ENCODE measurements around the gene ARNT2. TPM values are rescaled to one million over a fixed set of nuclear protein-coding genes. Genes with fewer than 3 reads are reported as not detected.

Gene ARNT2
- total RNA-seq, 2 donors from 2014 or later, result not detected

DNA sequence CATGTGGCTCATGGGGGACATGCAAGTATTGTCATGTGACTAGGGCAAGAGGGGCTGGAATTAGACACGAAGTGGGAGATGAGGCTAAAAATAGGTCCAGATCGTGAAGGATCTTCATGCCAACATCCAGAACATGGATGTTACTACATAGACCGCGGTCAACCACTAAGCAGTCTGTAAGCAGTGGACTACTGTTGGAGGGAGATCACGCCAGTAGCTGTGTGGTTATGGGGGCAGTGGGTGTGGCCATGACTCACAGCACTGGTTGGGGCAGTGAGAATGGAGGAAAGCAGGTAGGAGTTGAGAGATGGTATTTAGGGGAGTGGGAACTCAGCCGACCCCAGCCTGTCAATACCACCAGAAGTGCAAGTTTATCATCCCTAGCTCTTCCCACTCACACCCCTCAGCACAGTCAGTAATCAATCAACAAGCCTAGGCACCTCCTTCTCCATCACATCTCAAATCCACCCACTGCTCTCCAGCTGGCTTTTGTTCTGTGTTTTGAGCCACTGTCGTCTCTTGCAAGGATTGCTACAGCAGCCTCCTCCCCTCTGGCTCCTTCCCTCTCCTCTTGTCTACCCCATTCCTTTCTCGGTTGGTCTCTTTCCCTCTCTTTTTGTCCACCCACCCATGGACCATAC is 183.8 kb downstream of the ARNT2 start:
- ATAC-seq, result no peak
- H3K9me3 Mint-ChIP-seq, result no peaks in the 10 kb centered on the region
- no peaks in the 10 kb centered on the region for H3K36me3 Mint-ChIP-seq
- DNase-seq (ENCODE audit: low spot score in 2 of 2), result no peak
- peak overlapping the region in 1 of 2 donors; percentile 51 for H3K27ac Mint-ChIP-seq

DNA sequence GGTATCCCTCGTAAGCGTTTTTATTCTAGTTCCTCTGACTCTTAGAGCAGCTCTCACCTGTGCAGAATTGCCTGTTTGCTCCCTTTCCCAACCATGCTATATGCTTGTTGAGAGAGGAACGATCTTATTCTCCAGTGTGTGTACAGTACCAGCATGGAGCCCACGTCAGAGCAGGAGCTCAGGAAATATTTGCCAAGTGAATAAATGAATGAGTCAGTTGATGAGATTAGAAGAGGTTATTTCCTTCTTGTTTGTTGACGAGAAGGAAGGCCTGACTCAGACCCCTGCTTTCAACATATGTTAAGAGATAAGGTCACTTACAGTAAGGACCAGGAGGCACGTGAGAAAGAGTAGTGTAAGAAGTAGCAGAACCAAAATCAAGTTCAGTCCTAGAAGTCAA is 184.6 kb downstream of the ARNT2 start:
- no peaks in the 10 kb centered on the region for H3K36me3 Mint-ChIP-seq
- no peaks in the 10 kb centered on the region for H3K9me3 Mint-ChIP-seq
- ATAC-seq (no peak), DNase-seq (ENCODE audit: low spot score in 2 of 2) (no peak)
- H3K27ac Mint-ChIP-seq, result no peak overlapping the region

GRCh38 chr15:80590761-80591355 is 186.7 kb downstream of the ARNT2 start:
- no peaks in the 10 kb centered on the region for H3K36me3 Mint-ChIP-seq
- DNase-seq (ENCODE audit: low spot score in 2 of 2), result no peak
- no peak for ATAC-seq
- no peaks in the 10 kb centered on the region for H3K9me3 Mint-ChIP-seq
- no peak overlapping the region for H3K27ac Mint-ChIP-seq

- ATAC-seq (no peak), DNase-seq (ENCODE audit: low spot score in 2 of 2) (no peak)
- Mint-ChIP-seq H3K27ac (no peak overlapping the region), H3K9me3 (no peaks in the 10 kb centered on the region), H3K36me3 (no peaks in the 10 kb centered on the region)
Observed at GRCh38 chr15:80591471-80591870, 187.3 kb downstream of the ARNT2 start.

DNA sequence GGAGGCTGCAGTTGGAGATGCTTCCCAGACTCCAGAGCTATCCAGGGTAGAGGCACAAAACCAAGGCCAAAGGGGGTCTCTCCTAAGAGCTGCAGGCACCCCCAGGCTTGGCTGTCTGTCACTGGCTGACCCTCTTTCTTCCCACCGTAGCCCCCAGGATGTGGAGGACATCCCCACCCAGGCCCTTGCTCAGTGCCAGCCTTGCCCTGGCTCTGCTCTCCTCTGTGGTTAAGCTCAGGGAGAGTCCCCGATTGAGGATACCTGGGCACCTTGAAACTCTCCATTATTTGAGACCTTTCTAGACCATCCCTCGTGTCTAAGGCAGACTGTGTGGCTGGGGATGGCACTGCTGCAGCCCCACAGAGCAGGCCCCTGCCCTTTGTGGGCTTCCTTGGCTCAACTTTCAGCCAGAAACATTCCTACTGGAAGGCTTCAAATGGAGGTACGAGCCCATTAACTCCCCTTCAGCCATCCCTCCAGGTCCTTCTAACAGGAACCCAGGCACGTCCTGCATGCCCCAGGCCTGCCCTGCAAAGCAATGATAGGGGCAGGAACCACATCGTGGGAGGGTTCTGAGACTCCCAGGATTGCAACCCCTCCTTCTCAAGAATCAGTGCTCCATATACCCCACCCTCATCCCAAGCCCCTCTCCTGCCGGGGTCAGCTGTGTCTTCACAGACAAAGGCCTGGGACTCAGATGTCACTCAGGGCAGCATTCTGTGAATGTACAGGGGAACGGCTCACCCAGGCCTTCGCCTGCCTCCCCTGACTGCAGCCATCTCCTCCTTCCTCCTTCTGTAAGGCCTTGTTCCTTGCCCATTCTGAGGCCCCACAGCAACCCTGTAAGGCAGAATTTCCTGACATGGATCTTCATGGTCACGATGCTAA is 188.0 kb downstream of the ARNT2 start:
- H3K36me3 Mint-ChIP-seq, result no peaks in the 10 kb centered on the region
- no peak for DNase-seq (ENCODE audit: low spot score in 2 of 2)
- H3K9me3 Mint-ChIP-seq, result no peaks in the 10 kb centered on the region
- H3K27ac Mint-ChIP-seq, result no peak overlapping the region
- ATAC-seq, result no peak

DNA sequence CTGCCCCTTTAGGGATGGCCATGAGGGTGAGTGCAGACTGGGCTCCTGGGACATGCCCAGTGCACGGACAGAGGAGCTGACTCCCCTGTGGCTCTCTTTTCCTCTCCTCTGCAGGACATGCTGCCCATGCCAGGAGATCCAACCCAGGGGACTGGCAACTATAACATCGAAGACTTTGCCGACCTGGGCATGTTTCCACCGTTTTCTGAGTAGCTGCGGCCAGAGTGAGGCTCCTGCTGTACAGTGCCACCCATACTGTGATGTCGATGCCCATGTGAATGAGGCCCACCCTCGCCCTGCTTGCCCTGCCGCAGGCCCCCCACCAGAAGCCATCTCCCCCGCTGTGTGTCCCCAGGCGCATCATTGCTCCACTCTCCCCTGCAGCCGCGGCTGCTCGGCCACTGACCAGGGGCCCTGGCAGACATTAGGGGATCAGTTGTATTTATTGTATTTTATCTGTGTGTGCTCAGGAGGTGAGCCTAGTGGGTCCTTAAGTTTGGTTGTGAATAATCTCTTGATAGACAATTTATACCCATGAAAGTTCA is 189.4 kb downstream of the ARNT2 start:
- ATAC-seq, result no peak
- no peak for DNase-seq (ENCODE audit: low spot score in 2 of 2)
- no peak overlapping the region for H3K27ac Mint-ChIP-seq

DNA sequence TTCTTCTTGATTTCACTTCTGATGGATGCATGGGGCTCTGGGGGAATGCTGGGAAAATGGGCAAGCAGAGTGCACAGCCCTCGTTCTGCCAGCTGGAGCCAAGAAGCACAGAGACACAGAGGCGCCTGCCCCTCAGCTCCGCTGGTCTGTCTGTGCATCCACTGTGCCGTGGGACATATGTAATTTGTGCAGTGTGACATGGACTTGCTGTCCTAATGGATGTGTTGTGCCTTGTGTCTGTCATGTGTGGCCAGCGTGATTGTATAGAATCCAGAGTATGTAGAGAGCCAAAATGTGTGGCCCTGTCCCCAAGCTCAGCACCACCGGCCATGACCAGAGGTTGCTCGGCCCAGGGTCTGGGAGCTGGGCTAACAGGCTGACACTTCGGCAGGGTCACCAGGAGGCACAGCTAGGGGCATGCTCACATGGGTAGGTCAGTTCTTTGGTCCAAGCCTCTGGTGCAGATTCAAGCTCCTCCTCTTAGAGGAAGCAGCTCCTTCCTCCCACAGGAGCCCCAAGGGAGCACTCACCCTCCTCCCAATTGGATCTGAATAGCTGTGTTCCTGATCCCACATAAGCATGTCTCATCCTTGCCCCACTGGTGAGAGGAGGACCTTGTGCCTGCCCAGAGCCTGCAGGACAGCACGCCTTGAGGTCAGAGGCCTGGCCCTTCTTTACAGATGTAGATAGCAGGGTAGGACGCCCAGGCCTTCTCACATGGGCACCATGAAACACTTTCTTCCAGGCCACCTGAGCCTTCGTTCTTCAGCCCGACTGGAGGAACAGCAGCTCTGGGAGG is 190.1 kb downstream of the ARNT2 start:
- ATAC-seq, result no peak
- H3K9me3 Mint-ChIP-seq, result no peaks in the 10 kb centered on the region
- no peak for DNase-seq (ENCODE audit: low spot score in 2 of 2)
- H3K27ac Mint-ChIP-seq, result no peak overlapping the region
- no peaks in the 10 kb centered on the region for H3K36me3 Mint-ChIP-seq

More for the DNA sequence above, 189.4 kb downstream of the ARNT2 start:
- no peaks in the 10 kb centered on the region for H3K36me3 Mint-ChIP-seq
- H3K9me3 Mint-ChIP-seq, result no peaks in the 10 kb centered on the region

DNA sequence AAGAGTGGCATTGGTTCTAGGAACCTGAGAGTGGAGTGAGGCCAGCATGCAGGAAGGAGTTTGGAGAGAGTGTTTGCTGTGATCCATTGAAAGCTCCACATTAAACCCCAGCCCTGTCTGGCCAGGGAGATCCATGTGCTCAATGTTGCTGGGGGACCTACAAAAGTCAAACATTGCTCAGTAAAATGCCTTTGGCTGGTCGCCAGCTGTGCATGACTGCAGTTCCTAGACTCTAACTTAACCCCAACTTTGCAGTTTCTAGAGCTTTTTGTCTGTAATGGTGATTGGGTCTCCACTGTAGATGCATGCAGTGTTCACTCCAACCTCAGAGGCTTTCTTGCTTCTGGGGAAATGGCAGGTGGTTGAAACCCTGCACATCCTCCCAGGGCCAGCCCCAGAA is 191.2 kb downstream of the ARNT2 start:
- DNase-seq (ENCODE audit: low spot score in 2 of 2) (no peak), ATAC-seq (no peak)
- H3K36me3 Mint-ChIP-seq, result no peaks in the 10 kb centered on the region
- peaks cover 0 to 7% of the 10 kb centered on the region in 2 donors for H3K9me3 Mint-ChIP-seq
- H3K27ac Mint-ChIP-seq, result no peak overlapping the region

GRCh38 chr15:80596521-80596976 is 192.4 kb downstream of the ARNT2 start:
- Mint-ChIP-seq H3K27ac (no peak overlapping the region), H3K9me3 (peaks cover 0 to 7% of the 10 kb centered on the region in 2 donors)

GRCh38 chr15:80597076-80597475 is 192.9 kb downstream of the ARNT2 start:
- H3K36me3 Mint-ChIP-seq, result no peaks in the 10 kb centered on the region
- DNase-seq (ENCODE audit: low spot score in 2 of 2) (no peak), ATAC-seq (no peak)
- H3K9me3 Mint-ChIP-seq, result peaks cover 0 to 7% of the 10 kb centered on the region in 2 donors
- no peak overlapping the region for H3K27ac Mint-ChIP-seq

More at GRCh38 chr15:80596521-80596976, 192.4 kb downstream of the ARNT2 start:
- no peaks in the 10 kb centered on the region for H3K36me3 Mint-ChIP-seq
- DNase-seq (ENCODE audit: low spot score in 2 of 2) (no peak), ATAC-seq (no peak)

DNA sequence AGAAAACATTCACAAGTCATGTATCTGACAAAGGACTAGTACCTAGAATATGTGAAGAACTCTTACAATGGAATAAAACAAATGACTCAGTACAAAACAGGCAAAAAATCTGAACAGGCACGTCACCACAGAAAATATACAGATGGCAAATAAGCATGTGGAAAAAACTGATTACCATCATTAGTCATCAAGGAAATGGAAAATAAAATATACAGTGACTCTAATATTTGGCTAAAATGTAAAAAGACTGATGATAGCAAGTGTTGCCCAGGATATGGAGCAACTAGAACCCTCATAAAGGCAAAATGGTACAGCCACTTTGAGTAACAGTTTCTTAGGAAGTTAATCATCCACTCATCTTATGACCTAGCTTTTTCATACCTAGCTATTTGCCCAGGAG is 195.2 kb downstream of the ARNT2 start:
- no peak for ATAC-seq
- no peak overlapping the region for H3K27ac Mint-ChIP-seq
- no peak for DNase-seq (ENCODE audit: low spot score in 2 of 2)
- H3K36me3 Mint-ChIP-seq, result no peaks in the 10 kb centered on the region
- peaks cover 0 to 7% of the 10 kb centered on the region in 2 donors for H3K9me3 Mint-ChIP-seq

DNA sequence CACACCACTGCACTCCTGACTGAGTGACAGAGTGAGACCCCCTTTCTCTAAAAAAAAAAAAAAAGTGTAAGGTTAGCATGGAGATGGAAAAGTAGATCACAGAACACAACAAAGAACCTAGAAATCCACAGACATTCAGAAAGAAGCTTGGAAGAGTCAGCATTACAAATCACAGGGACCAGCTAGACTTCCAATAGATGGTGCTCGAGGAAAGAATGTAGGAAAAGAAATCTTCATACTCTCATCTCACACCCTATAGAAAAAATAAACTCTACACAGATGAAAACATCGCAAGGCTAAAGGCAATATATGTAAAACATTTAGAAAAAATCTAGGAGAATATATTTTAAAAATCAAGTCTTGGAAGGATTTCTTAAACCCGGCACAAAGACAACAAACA is 196.4 kb downstream of the ARNT2 start:
- no peak overlapping the region for H3K27ac Mint-ChIP-seq
- no peak for ATAC-seq
- no peaks in the 10 kb centered on the region for H3K36me3 Mint-ChIP-seq
- DNase-seq (ENCODE audit: low spot score in 2 of 2), result no peak
- peaks cover 0 to 7% of the 10 kb centered on the region in 2 donors for H3K9me3 Mint-ChIP-seq

DNA sequence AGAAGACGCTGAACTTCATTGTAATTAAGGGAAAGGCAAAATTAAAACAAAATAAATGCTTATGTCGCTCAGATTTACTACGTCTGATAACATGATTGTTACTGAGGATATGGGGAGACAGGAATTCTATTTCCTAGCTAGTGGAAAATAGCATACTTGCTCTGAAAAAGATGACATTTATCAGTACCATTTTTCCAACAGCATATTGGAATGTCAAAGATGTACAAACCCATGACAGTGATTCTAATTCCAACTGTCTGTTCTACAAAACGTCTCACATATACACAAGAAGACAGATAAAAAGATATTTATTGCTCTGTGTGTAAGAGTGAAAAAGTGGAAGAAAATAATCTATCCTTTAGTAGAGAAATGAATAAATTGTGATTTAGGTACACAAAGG is 197.1 kb downstream of the ARNT2 start:
- DNase-seq (ENCODE audit: low spot score in 2 of 2), result no peak
- H3K9me3 Mint-ChIP-seq, result peaks cover 0 to 7% of the 10 kb centered on the region in 2 donors
- H3K27ac Mint-ChIP-seq, result no peak overlapping the region
- no peaks in the 10 kb centered on the region for H3K36me3 Mint-ChIP-seq
- ATAC-seq, result no peak

GRCh38 chr15:80604583-80605575 is 200.7 kb downstream of the ARNT2 start:
- DNase-seq (ENCODE audit: low spot score in 2 of 2), result no peak
- H3K36me3 Mint-ChIP-seq, result no peaks in the 10 kb centered on the region
- peaks cover 0 to 4% of the 10 kb centered on the region in 2 donors for H3K9me3 Mint-ChIP-seq
- no peak for ATAC-seq
- no peak overlapping the region for H3K27ac Mint-ChIP-seq

DNA sequence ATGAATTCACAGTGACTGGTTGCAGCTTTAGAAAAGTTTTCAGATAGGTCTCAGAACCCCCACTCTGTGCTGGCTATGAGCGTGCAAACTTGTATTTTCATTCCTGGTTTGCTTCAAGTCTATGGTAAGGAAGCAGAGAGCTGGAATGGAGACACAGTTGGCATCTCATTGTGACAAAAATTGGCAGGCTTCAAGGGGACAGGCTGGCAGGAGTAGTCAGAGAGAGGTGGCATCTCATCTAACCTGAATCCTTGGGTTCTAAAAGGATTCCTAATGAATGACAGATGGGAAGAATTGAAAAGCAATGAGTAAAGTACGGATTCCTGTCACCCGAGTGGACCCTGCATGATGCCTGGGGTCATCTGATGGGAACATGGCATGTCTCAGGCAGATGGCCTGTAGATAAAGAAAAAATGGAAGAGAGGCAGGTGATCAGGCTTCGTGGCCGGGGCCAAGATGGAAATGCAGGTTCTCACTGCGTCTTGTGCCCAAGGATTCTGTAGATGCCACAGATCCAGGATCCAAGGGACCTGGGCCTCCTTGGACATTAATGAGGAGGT is 201.5 kb downstream of the ARNT2 start:
- no peaks in the 10 kb centered on the region for H3K36me3 Mint-ChIP-seq
- H3K9me3 Mint-ChIP-seq, result no peaks in the 10 kb centered on the region
- H3K27ac Mint-ChIP-seq, result no peak overlapping the region
- no peak for DNase-seq (ENCODE audit: low spot score in 2 of 2)
- no peak for ATAC-seq
